ENCODE measurements around the gene A2ML1. TPM values are rescaled to one million over a fixed set of nuclear protein-coding genes. Genes with fewer than 3 reads are reported as not detected.
"Not testable (repeated sequence)": the region's sequence is repeated elsewhere in the genome, so short reads cannot be mapped to it uniquely, and the experiment has no call there.

The A2ML1 gene
- total and polyA plus RNA-seq, 2 donors = 1.8 to 30.0 TPM

GRCh38 chr12:8840938-8841633, 18.7 kb downstream of the A2ML1 start:
- Histone ChIP-seq H3K27me3 (ENCODE audit: control insufficient read depth in 2 of 2, insufficient read depth in 1 of 2, low read length in 1 of 2) (no peaks in the 10 kb centered on the region), H3K27ac (ENCODE audit: low read depth in 1 of 2, low read length in 1 of 2) (no peak overlapping the region), H3K36me3 (ENCODE audit: control insufficient read depth in 2 of 2, insufficient read depth in 2 of 2, low read length in 1 of 2) (no peaks in the 10 kb centered on the region), H3K4me3 (ENCODE audit: low read length in 2 of 2) (no peak overlapping the region), H3K4me1 (ENCODE audit: control insufficient read depth in 2 of 2, insufficient read depth in 2 of 2, low read length in 2 of 2) (no peaks in the 10 kb centered on the region), H3K9me3 (ENCODE audit: control insufficient read depth in 2 of 2, insufficient read depth in 1 of 2, low read length in 1 of 2) (no peaks in the 10 kb centered on the region)
- no peak for DNase-seq (ENCODE audit: low read depth in 6 of 9, low spot score in 9 of 9)
- 65% methylated on average over 8 of the region's 8 CpGs for WGBS

GRCh38 chr12:8841778-8842177, 19.4 kb downstream of the A2ML1 start:
- 98% methylated on average over 4 of the region's 4 CpGs for WGBS

GRCh38 chr12:8844665-8845064, 22.2 kb downstream of the A2ML1 start:
- no peaks in the 10 kb centered on the region for H3K36me3 ChIP-seq (ENCODE audit: control insufficient read depth in 2 of 2, insufficient read depth in 2 of 2, low read length in 1 of 2)
- WGBS = 87% methylated on average over 11 of the region's 11 CpGs
- H3K4me1 ChIP-seq (ENCODE audit: control insufficient read depth in 2 of 2, insufficient read depth in 2 of 2, low read length in 2 of 2) = no peaks in the 10 kb centered on the region
- H3K27ac ChIP-seq (ENCODE audit: low read depth in 1 of 2, low read length in 1 of 2) = no peak overlapping the region
- no peaks in the 10 kb centered on the region for H3K27me3 ChIP-seq (ENCODE audit: control insufficient read depth in 2 of 2, insufficient read depth in 1 of 2, low read length in 1 of 2)
- no peak overlapping the region for H3K4me3 ChIP-seq (ENCODE audit: low read length in 2 of 2)
- H3K9me3 ChIP-seq (ENCODE audit: control insufficient read depth in 2 of 2, insufficient read depth in 1 of 2, low read length in 1 of 2) = no peaks in the 10 kb centered on the region
- DNase-seq (ENCODE audit: low read depth in 6 of 9, low spot score in 9 of 9) = no peak

More at GRCh38 chr12:8841778-8842177, 19.4 kb downstream of the A2ML1 start:
- H3K27ac ChIP-seq (ENCODE audit: low read depth in 1 of 2, low read length in 1 of 2) = no peak overlapping the region
- no peak for DNase-seq (ENCODE audit: low read depth in 6 of 9, low spot score in 9 of 9)
- no peaks in the 10 kb centered on the region for H3K4me1 ChIP-seq (ENCODE audit: control insufficient read depth in 2 of 2, insufficient read depth in 2 of 2, low read length in 2 of 2)
- no peaks in the 10 kb centered on the region for H3K27me3 ChIP-seq (ENCODE audit: control insufficient read depth in 2 of 2, insufficient read depth in 1 of 2, low read length in 1 of 2)
- no peak overlapping the region for H3K4me3 ChIP-seq (ENCODE audit: low read length in 2 of 2)
- H3K36me3 ChIP-seq (ENCODE audit: control insufficient read depth in 2 of 2, insufficient read depth in 2 of 2, low read length in 1 of 2) = no peaks in the 10 kb centered on the region
- no peaks in the 10 kb centered on the region for H3K9me3 ChIP-seq (ENCODE audit: control insufficient read depth in 2 of 2, insufficient read depth in 1 of 2, low read length in 1 of 2)

- no peaks in the 10 kb centered on the region for H3K9me3 ChIP-seq (ENCODE audit: control insufficient read depth in 2 of 2, insufficient read depth in 1 of 2, low read length in 1 of 2)
- no peak overlapping the region for H3K27ac ChIP-seq (ENCODE audit: low read depth in 1 of 2, low read length in 1 of 2)
- H3K36me3 ChIP-seq (ENCODE audit: control insufficient read depth in 2 of 2, insufficient read depth in 2 of 2, low read length in 1 of 2) = no peaks in the 10 kb centered on the region
- no peaks in the 10 kb centered on the region for H3K4me1 ChIP-seq (ENCODE audit: control insufficient read depth in 2 of 2, insufficient read depth in 2 of 2, low read length in 2 of 2)
- no peaks in the 10 kb centered on the region for H3K27me3 ChIP-seq (ENCODE audit: control insufficient read depth in 2 of 2, insufficient read depth in 1 of 2, low read length in 1 of 2)
- WGBS = 98% methylated on average over 3 of the region's 3 CpGs
- no peak for DNase-seq (ENCODE audit: low read depth in 6 of 9, low spot score in 9 of 9)
- no peak overlapping the region for H3K4me3 ChIP-seq (ENCODE audit: low read length in 2 of 2)
Measured at GRCh38 chr12:8846305-8846704, 23.9 kb downstream of the A2ML1 start.

DNA sequence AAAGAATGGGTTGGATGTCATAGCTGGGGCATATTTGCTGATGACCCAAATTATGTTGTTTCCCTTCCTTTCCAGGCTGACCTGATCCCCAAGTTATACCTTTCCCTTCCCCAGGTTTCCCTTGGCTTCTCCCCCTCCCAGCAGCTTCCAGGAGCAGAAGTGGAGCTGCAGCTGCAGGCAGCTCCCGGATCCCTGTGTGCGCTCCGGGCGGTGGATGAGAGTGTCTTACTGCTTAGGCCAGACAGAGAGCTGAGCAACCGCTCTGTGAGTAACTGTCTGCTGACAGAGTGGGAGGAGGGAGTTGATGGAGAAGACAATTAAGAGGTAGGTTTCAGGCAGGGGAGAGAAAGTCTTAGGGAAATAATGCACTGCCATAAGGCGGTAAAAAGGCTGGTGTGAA, 25.0 kb downstream of the A2ML1 start:
- Histone ChIP-seq H3K4me1 (ENCODE audit: control insufficient read depth in 2 of 2, insufficient read depth in 2 of 2, low read length in 2 of 2) (no peaks in the 10 kb centered on the region), H3K27ac (ENCODE audit: low read depth in 1 of 2, low read length in 1 of 2) (no peak overlapping the region), H3K9me3 (ENCODE audit: control insufficient read depth in 2 of 2, insufficient read depth in 1 of 2, low read length in 1 of 2) (no peaks in the 10 kb centered on the region), H3K4me3 (ENCODE audit: low read length in 2 of 2) (no peak overlapping the region), H3K36me3 (ENCODE audit: control insufficient read depth in 2 of 2, insufficient read depth in 2 of 2, low read length in 1 of 2) (no peaks in the 10 kb centered on the region), H3K27me3 (ENCODE audit: control insufficient read depth in 2 of 2, insufficient read depth in 1 of 2, low read length in 1 of 2) (no peaks in the 10 kb centered on the region)
- no peak for DNase-seq (ENCODE audit: low read depth in 6 of 9, low spot score in 9 of 9)
- over 99% methylated on average over 6 of the region's 6 CpGs for WGBS

- Histone ChIP-seq H3K27ac (ENCODE audit: low read depth in 1 of 2, low read length in 1 of 2) (no peak overlapping the region), H3K9me3 (ENCODE audit: control insufficient read depth in 2 of 2, insufficient read depth in 1 of 2, low read length in 1 of 2) (no peaks in the 10 kb centered on the region), H3K4me3 (ENCODE audit: low read length in 2 of 2) (no peak overlapping the region), H3K27me3 (ENCODE audit: control insufficient read depth in 2 of 2, insufficient read depth in 1 of 2, low read length in 1 of 2) (no peaks in the 10 kb centered on the region), H3K36me3 (ENCODE audit: control insufficient read depth in 2 of 2, insufficient read depth in 2 of 2, low read length in 1 of 2) (no peaks in the 10 kb centered on the region), H3K4me1 (ENCODE audit: control insufficient read depth in 2 of 2, insufficient read depth in 2 of 2, low read length in 2 of 2) (no peaks in the 10 kb centered on the region)
- WGBS = 74% methylated on average over 5 of the region's 5 CpGs
- no peak for DNase-seq (ENCODE audit: low read depth in 6 of 9, low spot score in 9 of 9)
Measured at GRCh38 chr12:8849876-8850275, 27.5 kb downstream of the A2ML1 start.

GRCh38 chr12:8852119-8852518, 29.7 kb downstream of the A2ML1 start:
- no peak overlapping the region for H3K27ac ChIP-seq (ENCODE audit: low read depth in 1 of 2, low read length in 1 of 2)
- no peak for DNase-seq (ENCODE audit: low read depth in 6 of 9, low spot score in 9 of 9)
- H3K36me3 ChIP-seq (ENCODE audit: control insufficient read depth in 2 of 2, insufficient read depth in 2 of 2, low read length in 1 of 2) = no peaks in the 10 kb centered on the region
- H3K9me3 ChIP-seq (ENCODE audit: control insufficient read depth in 2 of 2, insufficient read depth in 1 of 2, low read length in 1 of 2) = no peaks in the 10 kb centered on the region
- 75% methylated on average over 7 of the region's 7 CpGs for WGBS
- H3K4me1 ChIP-seq (ENCODE audit: control insufficient read depth in 2 of 2, insufficient read depth in 2 of 2, low read length in 2 of 2) = no peaks in the 10 kb centered on the region
- no peaks in the 10 kb centered on the region for H3K27me3 ChIP-seq (ENCODE audit: control insufficient read depth in 2 of 2, insufficient read depth in 1 of 2, low read length in 1 of 2)
- no peak overlapping the region for H3K4me3 ChIP-seq (ENCODE audit: low read length in 2 of 2)

DNA sequence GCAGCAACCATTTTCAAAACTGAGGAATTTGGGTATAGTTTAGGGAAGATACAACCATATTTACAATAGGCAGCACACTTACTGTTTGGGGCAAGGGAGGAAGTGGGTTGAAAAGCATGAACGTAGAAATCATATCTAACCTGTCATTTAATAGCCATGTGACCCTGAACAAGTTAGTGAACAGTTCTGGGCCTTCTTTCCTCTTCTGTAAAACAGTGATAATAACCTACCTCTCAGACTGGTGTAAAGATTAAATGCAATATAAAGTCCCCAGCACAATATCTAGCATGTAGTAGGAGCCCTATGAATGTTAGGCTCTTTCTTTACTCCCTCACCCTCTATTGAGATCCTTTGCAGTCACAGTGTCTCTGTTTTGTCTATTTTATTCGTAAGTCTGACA, 33.5 kb downstream of the A2ML1 start:
- Histone ChIP-seq H3K9me3 (ENCODE audit: control insufficient read depth in 2 of 2, insufficient read depth in 1 of 2, low read length in 1 of 2) (no peaks in the 10 kb centered on the region), H3K27ac (ENCODE audit: low read depth in 1 of 2, low read length in 1 of 2) (no peak overlapping the region), H3K4me3 (ENCODE audit: low read length in 2 of 2) (no peak overlapping the region), H3K36me3 (ENCODE audit: control insufficient read depth in 2 of 2, insufficient read depth in 2 of 2, low read length in 1 of 2) (no peaks in the 10 kb centered on the region), H3K27me3 (ENCODE audit: control insufficient read depth in 2 of 2, insufficient read depth in 1 of 2, low read length in 1 of 2) (no peaks in the 10 kb centered on the region), H3K4me1 (ENCODE audit: control insufficient read depth in 2 of 2, insufficient read depth in 2 of 2, low read length in 2 of 2) (no peaks in the 10 kb centered on the region)
- WGBS = 49% methylated on average over 2 of the region's 2 CpGs
- DNase-seq (ENCODE audit: low read depth in 6 of 9, low spot score in 9 of 9) = no peak

DNA sequence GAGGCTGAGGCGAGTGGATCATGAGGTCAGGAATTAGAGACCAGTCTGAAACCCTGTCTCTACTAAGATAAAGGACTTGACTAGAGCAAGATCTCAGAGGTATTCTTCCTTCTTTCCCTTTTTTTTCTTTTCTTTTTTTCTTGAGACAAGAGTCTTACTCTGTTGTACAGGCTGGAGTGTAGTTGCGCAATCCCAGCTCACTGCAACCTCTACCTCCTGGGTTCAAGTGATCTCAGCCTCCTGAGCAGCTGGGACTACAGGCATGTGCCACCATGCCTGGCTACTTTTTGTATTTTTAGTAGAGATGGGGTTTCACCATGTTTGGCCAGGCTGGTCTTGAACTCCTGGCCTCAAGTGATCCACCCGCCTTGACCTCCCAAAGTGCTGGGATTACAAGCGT, 37.0 kb downstream of the A2ML1 start:
- not testable (repeated sequence) for H3K27me3 ChIP-seq (ENCODE audit: control insufficient read depth in 2 of 2, insufficient read depth in 1 of 2, low read length in 1 of 2); H3K36me3 ChIP-seq (ENCODE audit: control insufficient read depth in 2 of 2, insufficient read depth in 2 of 2, low read length in 1 of 2); H3K9me3 ChIP-seq (ENCODE audit: control insufficient read depth in 2 of 2, insufficient read depth in 1 of 2, low read length in 1 of 2); DNase-seq (ENCODE audit: low read depth in 6 of 9, low spot score in 9 of 9); H3K4me3 ChIP-seq (ENCODE audit: low read length in 2 of 2); H3K27ac ChIP-seq (ENCODE audit: low read depth in 1 of 2, low read length in 1 of 2); H3K4me1 ChIP-seq (ENCODE audit: control insufficient read depth in 2 of 2, insufficient read depth in 2 of 2, low read length in 2 of 2)
- 97% methylated on average over 4 of the region's 4 CpGs for WGBS

Data from thymus (tissue), 11 donors.